SW 1271 (cell line): Measurements from ENCODE around the gene RBBP7.

ENCODE experiments used
- DNase-seq, 2 experiments: peaks; one replicate each; lab custom pipeline; 2025; lab: John Stamatoyannopoulos, UW

The RBBP7 gene

DNA sequence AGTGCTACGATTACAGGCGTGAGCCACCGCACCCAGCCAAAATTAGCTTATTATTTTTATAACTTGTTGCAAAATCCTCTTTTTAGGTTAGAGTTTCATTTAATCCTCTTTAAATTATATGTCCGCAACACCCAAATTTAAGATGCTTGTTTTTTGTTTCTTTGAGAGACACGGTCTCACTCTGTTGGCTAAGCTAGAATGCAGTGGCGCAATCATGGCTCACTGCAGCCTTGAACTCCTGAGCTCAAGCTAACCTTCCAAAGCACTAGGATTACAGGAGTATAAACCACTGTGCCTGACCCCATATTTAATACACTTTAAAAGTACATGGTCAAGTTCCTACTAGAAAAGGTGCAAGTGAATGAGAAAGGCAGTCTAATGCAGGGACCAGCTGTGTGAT is 2.2 kb downstream of the RBBP7 start:
- DNase-seq, result no peak

DNA sequence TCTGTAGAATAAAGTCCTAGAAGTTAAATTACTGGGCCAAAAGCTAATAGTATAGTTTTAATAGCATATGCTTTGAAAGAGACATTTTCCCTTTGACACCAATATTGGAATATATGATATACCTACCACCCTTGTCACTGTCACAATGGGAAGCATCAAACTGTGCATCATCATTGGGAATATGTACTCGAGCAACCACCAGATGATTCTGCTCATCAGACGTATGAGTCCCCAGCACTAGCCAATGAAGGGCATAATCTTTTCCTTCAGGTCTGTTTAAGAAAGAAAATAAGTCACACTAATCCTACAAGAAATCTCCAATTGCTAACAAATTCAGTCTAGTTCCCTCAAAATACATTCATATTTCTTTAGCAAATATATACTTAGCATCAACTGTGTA is 7.3 kb downstream of the RBBP7 start:
- no peak for DNase-seq

DNA sequence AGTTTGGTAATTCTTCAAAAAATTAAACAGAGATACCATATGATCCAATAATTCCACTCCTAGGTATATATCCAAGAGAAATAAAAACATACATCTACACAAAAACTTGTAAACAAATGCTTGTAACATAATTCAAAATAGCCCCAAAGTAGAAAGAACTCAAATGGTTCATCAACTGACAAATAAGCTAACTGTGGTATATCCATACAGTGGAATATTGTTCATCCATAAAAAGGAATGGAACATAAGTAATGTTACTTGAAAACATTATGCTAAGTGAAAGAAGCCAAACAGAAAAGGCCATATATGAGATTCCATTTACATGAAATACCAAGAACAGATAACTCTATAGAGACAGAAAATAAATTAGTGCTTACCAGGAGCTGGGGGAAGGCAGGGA is 13.4 kb downstream of the RBBP7 start:
- no peak for DNase-seq

DNA sequence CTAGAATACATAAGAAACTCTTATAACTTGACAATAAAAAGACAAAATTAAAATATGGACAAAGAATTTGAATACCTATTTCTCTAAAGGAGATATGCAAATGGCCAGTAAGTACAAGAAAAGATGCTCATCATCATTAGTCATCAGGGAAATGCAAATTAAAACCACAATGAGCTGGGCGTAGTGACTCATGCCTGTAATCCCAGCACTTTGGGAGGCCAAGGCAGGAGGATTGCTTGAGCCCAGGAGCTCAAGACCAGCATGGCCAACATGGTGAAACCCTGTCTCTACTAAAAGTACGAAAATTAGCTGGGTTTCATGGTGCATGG is 14.1 kb downstream of the RBBP7 start:
- DNase-seq, result peak in 1 of 2 experiments; percentile 11

DNA sequence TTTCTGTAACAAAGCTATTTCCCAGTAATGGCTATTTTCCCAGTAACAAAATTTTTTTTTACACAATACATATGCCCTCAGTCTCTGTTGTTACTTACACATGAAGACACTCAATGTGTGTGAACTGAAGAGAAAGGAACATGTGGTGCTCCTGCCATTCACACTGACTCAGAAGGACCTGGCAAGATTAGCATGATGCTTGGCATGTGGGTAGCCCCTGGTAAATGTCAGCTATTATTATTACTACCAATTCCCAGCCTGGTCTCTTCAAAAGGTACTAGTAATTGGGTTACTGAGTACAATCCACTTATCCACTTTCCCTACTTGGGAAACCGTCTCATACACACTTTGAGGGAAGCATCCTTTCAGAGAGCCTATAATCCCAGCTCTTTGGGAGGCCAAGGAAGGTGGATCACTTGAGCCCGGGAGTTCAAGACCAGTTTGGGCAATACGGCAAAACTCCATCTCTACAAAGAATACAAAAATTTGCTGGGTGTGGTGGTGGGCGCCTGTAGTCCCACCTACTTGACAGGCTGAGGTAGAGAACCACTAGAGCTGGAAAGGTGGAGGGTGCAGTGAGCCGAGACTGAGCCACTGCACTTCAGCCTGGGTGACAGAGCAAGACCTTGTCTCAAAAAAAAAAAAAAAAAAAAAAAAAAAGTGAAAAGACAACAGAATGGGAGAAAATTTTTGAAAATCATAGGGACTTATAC is 14.6 kb downstream of the RBBP7 start:
- DNase-seq, result no peak

DNA sequence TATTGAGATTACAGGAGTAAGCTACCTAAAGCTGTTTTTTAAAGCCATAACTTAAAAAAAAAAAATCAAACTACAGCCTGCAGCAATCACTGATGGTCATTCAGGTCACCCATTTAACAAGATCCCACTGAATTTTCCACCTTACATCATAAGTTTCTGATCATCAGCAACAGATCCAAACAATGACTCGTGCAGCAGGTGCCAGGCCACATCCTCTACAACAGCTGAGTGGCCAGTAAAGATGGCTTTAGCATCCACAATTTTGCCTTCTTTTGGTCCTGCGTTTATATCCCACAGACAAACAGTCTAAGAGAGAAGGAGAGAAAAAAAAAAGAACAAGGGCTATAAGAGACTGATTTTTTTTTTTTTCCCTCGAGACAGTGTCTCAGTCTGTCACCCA is 16.6 kb downstream of the RBBP7 start:
- DNase-seq, result no peak

DNA sequence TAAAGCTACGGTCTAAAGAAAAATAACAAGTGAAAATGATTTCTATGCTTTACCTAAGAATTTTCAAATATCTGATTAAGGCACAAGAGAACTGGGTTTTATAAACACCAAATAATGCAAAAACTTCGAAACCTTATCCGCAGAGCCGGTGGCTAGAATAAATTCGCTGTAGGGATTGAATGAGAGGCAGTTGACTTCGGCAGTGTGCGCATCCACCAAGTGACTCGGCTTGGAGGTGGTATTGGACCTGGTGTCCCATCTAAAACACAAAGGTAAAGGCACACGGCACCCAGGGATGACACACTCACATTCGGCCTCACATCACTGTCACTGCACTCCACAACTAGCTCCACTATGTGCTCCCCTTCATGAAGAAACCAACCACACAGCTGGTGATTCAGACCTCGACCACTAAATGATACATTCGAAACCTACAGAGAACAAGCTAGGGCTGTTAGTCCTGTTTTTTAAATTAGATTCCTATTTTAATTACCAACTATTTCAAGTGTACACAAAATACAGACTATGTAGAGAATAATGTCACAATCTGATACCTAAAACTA is 17.5 kb downstream of the RBBP7 start:
- no peak for DNase-seq

DNA sequence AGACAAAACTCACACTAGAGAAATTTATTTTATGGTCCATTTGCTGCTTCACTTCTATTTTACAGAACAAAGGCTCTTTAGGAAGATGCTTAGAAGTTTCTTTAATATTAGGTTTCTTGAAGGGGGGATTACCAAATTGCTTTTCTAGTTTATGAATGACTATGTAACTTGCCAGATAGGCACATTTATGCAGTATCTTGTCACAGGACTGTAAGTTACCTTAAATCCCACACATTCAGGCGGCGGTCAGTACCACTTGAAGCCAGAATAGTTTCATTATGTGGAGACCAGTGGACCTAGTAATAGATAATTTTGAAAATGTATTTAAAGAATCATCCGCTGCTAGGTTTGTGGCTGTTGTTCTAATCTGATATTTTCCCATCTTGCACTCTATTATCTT is 18.3 kb downstream of the RBBP7 start:
- DNase-seq, result no peak

DNA sequence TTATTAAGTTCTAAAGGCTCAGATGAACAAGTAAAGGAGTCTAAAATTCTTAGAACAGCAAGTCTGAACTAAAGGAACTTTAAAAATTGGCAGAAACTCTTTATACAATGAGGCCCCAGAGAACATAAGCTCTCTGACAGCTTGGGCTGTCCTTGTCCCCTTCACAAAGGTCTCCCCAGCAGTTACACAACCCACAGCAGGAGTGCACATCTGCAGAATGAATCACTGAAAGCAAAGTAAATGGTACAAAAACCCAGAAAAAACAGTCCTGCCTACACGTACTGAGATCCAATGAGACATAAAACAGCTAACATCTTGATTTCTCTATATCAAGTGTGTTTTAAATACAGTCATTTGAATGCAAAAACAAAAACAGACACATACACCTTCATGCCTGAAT is 18.7 kb downstream of the RBBP7 start:
- no peak for DNase-seq

DNA sequence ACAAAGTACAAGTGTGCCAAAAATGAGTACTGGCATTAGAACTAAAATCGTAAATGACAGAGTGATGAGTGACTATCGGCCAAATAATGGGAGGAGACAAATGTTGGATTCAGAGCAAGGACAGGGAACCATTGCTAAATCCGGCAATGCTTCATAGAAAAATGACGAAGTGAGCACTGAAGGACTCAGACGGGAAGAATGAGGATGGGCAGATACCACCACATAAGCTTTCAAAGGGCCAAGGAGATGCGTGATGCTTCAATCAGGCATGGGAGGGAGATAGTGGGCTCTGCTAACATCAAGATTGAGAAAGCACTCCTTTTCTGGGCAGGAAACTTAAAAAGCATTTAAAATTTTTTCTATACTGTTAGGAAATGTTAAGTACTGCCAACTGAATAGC is 21.6 kb downstream of the RBBP7 start:
- no peak for DNase-seq

DNA sequence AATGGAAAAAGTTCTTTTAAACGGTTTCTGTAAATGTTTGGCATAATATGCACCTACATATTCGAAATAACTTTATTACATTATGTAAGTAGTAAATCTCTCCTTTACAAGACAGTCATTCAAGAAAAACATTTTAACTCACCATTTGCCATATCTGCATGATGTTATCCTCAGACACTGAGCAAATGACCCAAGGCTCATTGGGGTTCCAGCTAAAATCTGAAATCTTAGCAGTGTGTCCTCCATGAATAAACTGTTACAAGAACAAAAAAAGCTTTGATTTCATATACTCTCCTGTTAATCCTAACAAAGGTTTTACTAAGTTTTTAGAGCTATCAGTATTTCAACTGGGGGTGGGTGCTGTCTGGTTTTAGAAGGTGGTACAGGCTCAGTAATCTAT is 24.5 kb downstream of the RBBP7 start:
- DNase-seq, result no peak

DNA sequence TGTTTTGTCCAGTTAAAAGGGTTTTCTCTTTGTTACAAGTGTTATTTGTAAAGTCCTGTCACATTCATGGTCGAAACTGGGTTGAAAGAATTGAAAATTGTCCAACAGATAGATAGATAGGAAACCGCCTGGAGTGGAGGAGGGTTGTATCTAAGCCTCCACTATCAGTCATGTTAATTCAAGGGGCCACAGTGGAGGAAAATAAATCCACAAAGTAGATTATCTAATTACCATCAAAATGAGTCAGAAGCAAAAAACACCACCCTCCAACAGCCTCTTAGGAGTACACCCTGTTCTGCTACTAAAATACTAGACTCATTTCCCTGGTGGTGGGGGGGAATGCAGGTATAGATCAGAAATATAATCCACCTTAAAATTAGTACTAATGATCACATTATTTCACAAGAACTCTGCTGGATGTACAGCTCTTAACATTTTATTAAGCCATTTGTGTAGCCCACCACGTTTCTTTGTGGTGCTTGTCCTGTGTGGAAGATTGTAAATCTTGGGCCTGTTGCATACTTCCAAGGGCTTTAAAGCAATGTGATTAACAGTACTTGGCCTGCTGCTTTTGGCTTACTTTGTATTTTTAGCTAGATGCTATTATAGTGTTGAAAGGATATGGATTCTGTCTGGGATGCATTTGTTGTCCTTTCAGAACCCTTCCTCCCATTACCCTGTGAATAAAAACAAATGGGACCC is 26.8 kb downstream of the RBBP7 start:
- no peak for DNase-seq

DNA sequence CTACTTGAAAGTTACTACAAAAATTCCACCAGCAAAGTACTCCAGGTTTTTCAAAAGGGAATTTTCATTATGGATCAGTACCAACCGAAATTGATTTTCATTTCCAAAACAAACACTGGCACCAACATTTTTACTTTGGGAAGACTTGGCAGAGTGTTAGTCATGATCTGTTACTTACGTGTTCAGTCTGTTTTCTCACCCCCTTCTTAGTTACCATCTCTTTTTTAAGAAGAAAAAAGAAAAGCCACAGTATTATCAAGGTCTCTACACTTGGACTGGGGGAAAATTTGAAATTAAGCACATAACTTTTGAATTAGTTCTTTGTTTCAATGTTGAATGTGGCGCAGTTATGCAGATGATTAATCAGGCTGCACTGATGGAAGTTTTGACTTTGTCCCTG is 27.5 kb downstream of the RBBP7 start:
- DNase-seq, result no peak

DNA sequence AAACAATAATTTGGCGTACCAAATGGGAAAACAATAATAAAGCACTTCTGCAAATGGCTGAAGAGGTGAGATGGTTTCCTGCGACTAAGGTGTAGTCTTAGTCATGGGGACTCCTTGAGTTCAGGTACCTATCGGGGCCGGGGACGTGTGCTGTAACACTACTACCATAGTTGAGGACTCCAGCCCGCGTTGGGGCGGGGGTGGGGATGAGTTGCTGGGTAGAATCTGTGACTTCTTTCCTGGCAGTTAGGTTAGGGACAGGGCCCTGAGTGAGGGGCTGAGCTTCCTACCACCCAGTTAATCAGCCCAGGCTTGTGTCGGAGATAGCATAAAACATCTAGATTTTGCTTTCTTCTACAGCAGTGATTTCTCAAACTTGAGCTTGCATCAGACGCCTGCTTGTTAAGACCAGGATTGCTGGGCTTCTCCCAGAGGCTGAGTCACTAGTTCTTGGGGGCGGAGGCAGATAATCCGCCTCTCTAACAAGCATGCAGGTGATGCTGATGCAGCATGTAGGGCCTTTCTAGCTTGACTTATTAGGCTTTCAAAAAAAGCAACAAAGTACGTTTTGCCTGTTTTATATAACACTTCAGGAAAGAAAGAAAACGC is 30.2 kb downstream of the RBBP7 start:
- DNase-seq, result no peak

DNA sequence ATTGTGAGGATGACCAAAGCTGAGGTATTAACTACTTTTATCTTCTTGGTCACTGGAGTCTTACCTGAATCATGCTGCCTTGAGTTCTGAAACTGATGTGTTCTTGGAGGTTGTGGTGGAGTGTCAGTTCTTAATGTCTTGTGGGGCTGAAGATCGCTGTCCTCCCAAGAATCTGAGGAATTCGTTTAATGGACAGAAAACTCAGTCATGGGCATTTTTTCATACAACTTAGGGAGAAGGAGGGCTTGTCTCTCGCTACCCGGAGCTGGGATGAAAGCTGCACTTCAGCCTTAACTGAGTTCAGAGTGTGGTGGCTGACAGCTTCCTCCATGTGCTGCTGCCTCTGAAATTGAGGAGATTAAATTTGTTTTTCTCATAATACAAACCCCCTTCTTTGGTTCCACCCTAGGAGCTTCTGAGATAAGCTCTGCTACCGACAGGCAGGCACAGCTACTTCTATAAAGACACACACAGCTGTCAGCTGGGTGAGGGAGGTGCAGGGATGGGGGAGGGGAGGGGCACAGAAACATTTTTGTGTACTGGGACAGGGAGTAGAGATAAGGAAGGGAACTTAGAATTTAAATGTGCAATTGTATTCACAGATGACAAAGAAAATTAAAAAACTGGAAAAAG is 30.8 kb downstream of the RBBP7 start:
- no peak for DNase-seq

DNA sequence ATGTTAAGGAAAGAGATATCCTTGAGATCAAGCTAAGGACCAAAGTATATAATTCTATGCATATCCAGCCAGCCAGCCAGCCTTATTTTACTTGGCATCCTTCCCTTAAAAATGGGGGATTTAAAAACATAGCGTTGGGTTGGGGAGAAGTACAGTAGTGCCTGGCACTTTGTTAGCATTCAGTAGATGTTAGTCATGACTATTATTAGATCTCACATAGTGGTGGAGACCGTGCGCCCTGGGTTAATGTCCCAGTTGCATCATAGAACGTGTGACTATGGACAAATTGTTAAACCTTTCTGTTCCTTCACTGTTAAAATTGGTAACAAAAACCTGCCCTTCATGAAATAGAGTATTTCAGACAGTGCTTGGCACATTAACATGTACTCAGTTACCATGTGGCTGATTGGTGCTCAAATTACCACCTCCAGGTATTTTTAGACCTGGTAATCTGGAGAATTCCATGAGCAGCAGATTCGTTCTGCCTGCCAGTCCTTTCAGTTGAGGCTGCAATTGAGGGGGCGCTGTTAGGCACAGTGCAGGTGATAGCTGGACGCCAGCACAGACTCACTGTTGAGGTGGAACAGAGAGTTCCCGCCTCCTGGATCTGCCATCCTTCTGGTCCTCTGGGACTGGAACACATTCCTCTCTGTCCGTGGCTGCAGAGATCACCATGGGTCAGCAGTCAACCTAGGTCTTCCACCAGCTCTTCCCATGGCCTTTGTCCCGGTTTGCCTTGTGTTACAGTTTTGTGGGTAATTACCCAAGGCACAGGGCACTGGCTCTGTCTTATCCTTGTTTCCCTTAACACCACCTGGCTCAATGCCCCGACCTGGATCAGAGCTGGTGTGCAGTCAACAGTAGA is 31.7 kb downstream of the RBBP7 start:
- no peak for DNase-seq

DNA sequence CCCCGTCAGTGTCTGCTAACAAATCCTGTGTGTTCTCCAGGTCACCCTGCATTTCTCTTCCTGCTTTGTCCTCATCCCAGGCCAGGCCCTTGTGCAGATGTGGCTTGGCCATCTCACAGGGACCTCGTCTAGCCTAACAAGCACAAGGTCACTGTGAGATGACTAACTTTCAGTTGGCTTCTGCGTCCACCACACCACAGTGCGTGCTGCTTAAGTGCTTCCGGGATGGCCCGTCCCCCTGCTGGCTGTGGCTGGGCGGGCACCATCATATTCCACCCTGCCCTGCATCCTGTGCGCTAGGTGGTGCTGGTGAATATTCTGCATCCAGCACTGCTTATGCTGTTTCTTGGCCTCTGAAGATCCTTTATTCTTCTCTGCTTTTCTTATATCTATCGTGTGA is 33.8 kb downstream of the RBBP7 start:
- DNase-seq, result no peak

DNA sequence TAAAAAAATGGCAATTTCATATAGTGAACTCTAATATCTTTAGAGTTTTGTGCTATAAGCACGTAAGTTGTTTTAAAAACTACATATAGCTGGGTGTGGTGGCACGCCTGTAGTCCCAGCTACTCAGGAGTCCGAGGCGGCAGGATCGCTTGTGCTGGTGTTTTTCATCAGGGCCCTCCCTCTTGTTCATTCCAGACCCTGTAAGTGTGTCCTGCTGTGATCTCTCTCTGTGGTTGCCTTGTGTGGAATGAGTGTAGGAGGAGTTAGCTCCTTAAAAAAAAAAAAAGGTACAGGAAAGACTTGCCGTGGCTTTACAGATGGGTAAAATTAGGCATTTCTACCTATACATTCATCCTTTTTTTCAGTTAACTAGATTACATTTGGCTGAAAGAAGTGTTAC is 35.4 kb downstream of the RBBP7 start:
- DNase-seq, result no peak

DNA sequence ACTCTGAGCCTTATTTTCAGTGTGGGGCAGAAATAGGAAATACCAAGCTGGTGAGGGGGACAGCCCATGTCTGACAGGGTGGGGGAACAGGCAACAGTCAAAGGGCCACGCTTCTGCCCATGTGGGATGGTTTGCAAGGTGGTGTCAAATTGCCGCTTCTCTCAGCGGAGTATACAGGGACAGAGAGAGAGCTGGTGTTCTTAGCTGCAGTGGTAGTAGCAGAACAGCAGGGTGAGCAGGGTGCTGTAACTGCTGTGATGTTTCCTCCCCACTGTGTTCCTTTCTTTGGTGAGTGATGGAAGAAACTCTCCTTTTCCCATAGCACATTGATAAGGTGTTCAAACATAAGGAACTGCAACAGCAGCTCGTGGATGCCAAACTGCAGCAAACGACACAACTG is 37.9 kb downstream of the RBBP7 start:
- no peak for DNase-seq

DNA sequence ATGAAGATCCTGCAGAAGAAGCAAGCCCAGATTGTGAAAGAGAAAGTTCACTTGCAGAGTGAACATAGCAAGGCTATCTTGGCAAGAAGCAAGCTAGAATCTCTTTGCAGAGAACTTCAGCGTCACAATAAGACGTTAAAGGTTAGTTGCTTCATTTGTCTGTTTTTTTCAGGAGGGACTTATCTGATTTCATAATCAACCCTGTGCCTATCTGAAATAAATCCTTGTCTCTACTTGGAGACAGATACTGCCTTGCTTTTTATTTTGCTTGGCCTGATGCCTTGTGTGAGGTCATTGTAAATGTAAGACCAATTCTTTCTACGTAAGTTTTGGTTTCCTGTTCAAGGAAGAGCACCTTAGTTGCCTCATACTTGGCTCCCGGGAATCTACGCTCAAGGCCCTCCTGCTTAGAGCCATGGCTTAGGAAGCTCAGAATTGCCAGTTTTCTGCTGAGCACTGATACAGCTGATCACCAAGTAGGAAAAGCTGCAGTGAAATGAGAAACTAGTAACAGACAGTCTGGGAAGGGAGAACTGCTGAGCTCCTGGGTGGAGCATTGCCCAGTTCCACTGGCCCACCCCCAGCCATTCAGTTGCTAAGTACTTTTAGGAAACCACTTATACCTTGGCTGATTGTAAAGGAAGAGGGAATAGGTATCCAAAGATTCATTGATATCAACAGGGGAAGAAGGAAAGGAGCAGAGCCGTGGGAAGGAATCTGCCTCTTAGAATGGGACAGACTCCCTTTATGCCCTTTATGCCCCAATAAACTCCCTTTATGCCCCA is 41.8 kb downstream of the RBBP7 start:
- DNase-seq, result no peak

DNA sequence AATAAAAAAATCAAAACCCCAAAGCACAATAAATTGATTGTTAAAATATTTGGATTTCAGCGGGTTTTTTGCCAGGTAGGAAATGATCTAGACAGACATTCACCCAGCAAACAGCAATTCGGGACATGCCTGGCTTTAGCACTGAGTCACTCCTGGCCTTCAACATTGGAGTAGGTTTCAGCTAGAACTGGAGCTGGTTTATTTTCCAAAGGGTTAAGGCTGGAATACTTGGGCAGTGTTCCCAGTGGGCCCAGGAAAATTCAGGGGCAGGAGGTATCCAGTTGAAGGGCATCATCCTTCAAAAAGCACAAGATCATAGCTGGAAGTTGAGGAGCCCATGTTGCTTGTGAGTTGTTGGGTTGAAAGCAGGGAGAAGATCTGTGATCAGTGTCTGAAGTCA is 42.9 kb downstream of the RBBP7 start:
- no peak for DNase-seq
